Ureter (tissue), 1 donor: ENCODE results near the gene SEPTIN3. TPM values are rescaled to one million over a fixed set of nuclear protein-coding genes. Genes with fewer than 3 reads are reported as not detected.
A peak's percentile ranks its signal among the peaks of the same experiment; 100 is the strongest.

Experiments used
- DNase-seq: peaks from one replicate; pipeline ENCODE4 v3.0.0-alpha.2; 2020; ENCODE audit warnings: low spot score
- total RNA-seq: library from RNA; stranded (reverse); gene quantifications from one replicate; pipeline ENCODE4 v1.2.4, GENCODE V29; 2023
- donor health status: DM: yes; HTN: yes; CAD: no.

SEPTIN3 gene
- total RNA-seq, 1 donor from 2014 or later, result 0.99 TPM

DNA sequence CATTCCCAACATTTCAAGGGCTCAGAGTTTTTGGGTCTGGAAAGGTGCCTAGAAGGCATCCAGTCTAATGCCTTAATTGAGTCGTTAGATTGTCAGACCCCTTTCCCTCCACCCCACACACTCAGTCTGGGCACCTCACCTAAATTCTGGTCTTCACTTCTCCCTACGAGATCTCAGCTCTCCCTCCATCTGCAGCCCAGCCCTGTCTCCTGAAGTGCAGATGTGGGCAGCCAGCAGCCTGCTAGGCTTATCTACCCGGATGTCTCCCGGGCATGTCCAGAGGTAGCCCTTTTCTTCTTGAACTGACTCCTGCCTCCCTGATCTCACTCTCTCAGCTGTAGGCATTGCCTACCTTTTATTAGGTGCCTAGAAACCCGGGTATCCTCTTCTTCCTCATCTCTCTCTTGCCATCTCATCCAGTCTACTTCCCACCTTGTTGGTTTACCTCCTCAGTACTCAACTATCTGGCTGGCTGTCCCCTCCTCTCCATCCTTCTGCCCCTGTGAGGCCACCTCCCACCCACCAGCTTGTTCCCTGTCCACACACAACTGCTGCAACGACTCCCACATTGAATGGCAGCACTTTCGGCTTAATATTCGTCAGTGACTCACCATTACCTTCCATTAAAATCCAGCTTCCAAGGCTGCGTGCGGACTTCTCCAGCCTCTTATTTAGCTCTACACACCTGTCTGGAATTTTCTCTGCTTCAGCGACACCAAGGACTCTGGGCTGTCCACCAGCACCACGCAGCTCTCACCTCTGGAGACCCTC lies 6.2 kb downstream of the SEPTIN3 start:
- no peak for DNase-seq

DNA sequence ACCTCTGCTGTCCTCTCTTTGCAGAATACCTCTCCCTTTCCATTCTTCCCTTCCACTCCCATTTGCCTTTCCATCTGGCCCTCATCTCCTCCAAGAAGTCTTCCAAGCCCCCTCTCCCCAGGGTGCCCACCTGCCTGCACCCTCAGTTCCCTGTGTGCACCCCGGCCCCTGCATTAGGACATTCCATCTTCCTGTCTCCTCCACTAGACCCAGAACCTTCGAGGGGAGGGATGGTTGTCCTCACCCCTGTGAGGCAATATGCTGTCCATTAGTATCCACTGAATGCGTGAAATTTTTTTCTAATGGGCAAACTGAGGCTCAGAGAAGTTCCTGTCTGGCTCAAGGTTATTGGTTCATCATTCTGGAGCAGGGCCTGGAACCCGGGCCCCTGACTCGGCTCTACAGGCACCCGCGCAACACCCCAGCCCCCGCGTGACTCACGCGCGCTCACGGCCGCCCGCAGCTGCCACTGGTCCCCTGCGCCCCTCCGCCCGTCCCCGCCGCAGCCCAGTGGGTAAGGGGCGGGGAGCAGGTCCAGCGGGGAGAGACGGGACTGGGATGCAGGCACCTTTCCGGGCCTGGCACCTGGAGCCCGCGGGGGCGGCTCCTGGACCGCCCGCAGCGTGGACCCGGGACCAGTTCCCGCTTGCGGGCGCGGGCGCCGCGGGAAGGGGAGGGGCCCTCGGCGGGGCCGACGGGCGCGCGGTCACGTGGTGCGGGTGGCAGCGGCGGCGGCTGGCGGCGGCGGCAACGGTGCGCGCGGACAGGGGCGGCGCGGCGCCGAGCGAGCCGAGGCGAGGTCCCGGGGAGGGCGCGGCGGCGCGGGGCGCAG lies 7.0 kb downstream of the SEPTIN3 start:
- DNase-seq, result no peak

DNA sequence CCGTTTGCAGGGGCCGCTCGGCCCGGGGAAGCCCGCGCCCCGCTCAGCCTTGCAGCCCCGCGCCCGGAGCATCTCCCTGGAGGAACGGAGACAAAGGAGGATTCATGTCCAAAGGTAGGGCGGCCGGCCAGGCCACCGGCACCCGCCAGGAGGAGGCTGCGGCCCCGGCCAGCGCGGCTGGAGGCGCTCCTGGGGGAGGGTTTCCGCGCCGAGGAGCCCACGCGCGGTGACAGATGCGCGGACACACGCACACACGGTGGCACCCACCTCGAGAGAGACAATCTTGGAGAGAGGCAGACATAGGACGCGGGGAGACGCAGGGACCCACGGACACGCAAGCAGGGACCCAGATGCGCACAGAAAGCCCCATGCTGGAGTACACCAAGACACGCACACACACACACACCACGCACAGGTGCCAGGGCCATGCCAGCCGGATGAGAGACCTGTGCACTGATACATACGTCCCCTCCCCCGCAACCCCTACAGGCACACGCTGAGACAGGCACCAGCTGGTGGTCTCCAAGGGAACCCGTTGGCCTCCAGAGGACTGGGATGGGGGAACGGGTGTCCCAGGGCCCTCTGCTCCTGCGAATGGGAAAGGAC lies 7.8 kb downstream of the SEPTIN3 start:
- DNase-seq, result no peak

DNA sequence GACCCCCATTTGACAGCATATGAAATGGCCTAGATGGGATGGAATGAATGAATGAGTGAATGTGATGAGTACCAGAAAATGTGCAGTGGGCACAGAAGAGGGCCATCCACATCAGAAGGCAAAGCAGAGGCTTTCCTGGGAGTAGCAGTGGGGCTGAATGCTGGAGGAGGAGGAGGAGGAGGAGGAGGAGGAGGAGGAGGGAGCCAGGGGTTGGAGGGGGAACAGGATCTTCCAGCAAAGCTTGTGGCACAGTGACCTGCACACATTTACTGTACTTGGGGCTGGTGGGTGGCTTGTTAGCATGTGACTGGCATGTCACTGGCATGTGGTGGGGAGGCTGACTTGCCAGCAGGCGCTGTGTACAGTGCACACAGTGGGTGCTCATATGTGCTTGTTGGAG lies 9.5 kb downstream of the SEPTIN3 start:
- no peak for DNase-seq

DNA sequence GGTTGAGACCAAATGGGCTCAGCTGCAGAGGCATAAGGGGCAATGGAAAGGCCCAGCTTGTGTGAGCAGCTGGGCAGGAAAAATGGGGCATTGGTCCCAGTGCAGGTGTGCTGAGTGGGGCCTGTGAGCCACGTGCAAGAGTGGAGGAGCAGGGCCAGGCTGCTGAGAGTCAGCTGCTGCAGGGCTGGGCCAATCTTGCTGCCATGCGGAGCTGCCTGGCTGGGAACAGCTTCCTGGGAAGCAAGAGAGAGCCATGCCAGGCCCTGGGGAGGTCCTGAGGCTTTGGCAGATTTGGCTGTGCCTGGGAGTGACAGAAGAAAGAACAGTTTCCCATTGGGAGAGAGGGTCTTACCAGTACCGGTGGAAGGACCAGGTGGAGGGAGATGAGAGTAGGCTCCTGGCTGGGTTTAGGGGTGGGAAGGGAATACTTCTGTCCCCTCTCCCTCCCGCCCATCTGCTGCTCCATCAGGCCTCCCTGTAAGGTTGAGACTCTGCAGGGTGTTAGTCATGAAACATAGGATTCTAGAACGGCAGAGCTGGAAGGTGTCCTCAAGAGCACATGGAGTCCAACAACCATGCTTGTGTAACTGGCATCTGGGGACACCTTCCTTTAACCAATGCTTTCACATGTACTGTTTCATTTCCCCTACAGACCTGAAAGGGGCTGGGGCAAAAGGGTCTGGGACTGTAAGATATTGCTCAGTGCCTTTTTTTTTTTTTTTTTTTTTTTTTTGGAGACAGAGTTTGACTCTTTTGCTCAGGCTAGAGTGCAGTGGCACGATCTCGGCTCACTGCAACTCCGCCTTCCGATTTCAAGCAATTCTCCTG lies 10.4 kb downstream of the SEPTIN3 start:
- no peak for DNase-seq

DNA sequence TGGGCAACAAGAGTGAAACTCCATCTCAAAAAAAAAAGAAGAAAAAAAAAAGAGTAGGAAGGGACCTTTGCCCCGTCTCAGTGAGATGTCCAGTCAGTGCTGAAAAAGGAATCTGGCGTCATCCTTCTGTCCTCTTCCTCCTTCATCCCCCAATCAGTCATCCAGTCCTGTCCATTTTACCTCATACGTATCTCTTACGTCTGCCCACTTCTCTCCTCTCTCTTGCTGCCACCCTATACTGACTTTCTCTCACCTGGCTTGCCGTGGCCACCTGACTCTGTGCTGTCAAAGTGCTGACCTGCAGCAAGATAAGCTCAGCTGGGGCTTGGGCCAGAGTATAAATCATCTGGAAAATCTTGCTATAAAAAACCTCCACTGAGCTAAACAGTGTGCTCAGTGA lies 13.6 kb downstream of the SEPTIN3 start:
- DNase-seq, result no peak

DNA sequence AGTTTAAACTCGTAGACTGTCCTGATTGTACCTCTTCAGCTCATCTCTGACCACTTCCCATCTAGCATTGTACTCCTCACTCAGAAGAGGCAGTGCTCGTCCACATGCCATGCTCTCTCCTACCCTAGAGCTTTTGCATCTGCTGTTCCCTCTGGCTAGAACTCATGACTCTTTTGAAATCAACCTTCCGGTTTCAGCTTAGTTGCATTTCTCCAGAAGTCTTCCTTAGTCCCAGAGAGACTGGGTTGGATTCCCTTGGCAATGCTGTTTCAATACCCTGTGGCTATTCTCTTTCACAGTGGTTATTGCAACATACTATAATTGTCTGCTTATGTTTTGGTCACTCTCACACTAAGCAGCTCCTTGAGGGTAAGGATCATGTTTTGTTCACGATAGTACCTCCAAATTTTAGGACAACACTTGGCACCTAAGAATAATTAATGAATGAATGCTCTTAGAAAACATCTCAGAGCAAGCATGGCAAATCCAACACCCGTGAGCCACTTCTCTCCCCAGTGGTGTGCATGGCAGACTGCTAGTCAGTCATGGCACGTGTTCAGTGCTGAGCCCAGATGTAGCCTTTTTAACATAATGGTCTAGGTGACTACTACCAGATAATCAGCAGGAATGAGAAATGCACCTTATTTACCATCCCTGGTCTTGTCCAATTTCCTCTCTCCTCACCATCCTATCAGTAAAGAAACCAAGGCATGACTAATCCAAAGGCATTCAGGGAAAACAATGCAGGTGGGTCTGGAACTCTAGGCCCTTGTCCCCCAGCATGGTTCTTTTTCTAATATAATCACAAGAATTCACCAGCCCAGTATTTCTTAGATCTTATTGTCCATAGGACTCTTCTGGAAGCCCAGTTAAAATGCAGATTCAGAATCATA lies 14.5 kb downstream of the SEPTIN3 start:
- DNase-seq, result no peak

DNA sequence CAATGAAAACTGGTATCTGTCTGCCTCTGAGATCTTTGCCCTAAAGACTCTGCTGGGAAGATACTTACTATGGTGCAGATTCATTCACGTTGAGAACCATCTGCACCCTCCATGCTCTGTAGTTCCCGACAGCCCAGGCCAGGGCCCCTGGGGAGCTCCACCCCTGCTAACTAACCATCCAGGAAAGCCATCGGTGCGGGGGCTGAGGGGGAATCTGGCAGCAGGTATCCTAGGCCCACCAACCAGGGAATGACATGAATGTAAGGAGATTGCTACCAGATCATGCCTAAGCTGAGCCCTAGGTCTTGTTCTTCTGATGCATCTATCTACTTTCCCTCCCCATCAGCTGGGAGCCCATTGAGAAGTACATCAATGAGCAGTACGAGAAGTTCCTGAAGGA lies 18.0 kb downstream of the SEPTIN3 start:
- no peak for DNase-seq

DNA sequence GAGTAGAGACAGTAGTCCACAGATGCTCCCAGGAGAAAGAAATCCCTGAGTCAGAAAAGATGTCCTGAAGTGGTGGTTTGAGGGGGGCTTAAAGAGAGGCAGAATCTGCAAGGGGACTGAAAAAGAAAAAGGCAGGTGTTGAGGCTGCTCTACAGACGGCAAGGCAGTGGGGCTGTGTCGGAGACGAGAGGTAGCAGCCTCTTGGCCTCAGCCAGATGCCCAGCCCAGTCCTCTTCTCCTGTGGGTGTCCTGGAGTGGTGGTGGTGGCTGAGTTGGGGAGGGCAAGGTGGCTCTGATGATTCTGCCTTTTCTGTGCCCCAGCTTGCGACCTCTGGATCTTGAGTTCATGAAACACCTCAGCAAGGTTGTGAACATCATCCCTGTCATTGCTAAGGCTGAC lies 20.0 kb downstream of the SEPTIN3 start:
- DNase-seq, result no peak

DNA sequence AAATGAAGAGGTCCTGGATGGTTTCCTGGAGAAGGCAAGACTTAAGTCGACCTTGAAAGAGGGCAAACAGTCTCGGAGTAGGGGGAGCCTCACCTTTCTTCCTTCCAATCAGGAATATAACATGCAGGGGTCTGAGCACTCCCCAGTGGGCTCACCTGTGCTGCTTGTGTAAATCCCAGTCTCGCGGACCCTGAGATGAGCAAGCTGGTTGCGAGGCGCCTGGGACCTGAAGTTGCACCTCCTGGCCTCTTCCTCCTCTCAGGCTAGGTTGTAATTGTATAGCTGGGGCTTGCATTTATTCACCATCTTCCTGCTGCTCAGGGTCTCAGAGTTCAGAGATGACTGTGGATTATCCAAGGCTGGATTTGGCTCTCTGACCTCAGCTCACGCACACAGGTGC lies 21.9 kb downstream of the SEPTIN3 start:
- DNase-seq, result no peak

DNA sequence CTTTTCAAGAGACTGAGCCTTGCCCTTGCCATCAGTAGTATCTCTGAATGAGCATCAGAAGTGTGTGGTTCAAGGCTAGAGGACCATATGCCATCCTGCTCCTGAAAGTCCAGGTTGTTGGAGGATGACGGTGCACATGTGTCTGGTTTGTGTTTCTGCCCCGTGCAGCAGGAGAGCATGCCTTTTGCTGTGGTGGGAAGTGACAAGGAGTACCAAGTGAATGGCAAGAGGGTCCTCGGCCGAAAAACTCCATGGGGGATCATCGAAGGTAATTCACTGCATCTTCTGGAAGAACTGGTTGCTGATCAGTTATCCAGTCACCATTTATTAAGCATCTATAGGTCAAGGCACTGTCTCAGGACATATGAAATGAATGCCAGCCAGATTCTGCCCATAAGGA lies 23.3 kb downstream of the SEPTIN3 start:
- no peak for DNase-seq

DNA sequence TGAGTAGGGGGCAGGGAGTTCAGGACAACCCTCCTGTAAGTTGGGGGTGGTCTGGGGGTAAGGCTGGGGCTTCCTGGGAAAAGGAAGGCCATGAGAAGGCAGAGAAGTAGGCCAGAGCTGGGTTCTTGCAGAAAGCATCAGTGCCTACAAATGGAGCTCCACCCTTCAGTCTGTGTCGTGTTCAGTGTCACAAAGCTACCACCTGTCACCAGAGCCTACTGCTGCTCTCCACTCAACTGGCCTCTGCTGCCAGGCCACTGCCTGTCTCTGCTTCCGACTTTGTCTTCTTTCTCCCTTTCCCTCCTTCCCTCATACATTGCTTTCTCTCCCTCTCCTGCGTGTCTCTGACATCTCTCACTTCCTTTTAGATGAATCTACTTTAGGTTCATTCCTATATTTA lies 26.0 kb downstream of the SEPTIN3 start:
- DNase-seq, result no peak

DNA sequence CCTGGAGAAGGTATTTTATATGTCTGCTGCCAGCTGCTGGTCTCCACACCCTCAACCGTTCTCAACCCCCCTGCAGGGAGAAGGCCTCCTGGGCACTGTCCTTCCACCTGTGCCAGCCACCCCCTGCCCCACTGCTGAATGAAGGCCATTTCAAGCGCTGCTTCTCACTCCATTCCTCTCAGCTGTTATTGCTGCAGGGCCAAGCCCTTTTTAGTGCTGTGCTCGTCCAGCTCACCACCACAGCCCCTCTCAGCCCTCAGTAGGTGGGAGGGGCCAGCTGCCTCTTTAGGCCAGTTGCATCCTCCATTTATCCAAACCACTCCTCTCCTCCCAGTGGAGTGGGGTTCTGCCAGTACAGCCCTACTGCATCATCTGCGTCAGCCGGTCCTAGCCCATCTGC lies 27.6 kb downstream of the SEPTIN3 start:
- no peak for DNase-seq

DNA sequence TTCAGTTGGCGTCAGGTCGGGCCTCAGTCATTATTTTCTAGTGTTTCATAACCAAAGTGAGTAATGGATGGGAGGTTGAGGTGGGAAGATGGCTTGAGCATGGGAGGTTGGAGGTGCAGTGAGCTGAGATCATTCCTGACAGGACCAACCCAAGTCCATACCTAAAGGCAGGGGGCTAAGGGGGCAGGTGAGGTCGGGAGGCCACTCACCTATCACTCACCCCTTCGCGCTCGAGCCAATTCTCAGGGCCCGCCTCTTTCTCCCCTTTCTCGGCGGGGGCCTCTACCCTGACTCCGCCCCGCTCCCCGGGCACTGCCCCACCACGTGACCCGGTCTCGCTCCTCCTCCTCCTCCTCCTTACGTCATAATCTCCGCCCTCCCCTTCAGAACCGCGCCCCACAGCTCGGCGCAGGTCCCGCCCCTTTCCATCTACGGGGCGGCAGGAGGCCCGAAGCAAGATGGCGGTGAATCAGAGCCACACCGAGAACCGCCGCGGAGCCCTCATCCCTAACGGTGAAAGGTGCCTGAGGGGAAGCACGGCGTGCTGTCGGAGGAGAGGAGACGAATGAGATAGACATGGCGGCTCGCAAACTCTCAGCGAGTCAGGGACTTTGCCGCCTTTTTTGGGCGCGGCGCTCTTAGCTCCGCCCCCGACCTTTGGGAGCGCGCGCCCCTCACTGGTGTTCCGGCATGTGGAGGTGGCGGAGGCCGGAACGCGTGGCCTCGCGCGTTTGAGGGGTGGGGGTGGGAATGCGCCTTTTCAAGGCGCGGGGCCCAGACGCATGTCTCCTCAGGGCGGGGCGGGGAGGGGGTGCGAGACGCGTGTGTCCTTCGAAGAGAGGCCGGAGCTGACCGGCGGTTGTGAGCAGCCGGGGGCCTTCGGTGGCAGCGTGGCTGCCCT lies 29.4 kb downstream of the SEPTIN3 start, which contains the start of gene WBP2NL:
WBP2NL (plus strand) TSS at position 428 of the 901 bp plus-strand sequence; CDS start at position 459, 31 bp downstream.
- DNase-seq, result peak; percentile 92

DNA sequence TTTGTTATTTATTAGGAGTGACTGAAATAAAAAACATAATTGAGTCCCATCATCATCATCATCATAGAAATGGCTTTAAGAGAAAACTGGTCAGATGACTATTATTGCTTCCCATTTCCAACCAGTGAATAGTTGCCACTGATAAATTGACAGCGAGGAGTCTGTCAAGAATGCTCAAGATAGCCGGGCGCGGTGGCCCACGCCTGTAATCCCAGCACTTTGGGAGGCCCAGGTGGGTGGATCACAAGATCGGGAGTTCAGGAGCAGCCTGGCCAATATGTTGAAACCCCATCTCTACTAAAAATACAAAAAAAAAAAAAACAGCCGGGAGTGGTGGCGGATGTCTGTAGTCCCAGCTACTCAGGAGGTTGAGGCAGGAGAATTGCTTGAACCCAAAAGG lies 31.2 kb downstream of the SEPTIN3 start:
- no peak for DNase-seq

DNA sequence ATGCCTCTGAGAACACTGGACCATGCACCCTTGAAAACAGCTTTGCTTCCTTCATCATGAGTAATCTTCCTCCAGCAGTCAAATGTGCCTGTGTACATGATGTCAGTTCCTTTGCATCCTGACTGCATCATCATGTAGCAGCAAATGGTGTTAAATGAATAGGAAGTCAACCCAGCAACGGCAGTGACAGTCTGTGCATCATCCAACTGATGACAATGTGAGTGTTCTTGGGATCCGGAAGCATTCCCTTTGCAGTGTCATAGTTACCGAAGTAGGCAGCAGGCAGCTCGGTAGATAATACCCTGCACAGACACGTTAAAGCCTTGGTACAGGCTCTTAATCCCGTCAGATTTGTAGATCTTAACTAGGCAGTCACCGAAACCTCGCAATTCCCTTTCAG lies 31.9 kb downstream of the SEPTIN3 start:
- DNase-seq, result no peak

DNA sequence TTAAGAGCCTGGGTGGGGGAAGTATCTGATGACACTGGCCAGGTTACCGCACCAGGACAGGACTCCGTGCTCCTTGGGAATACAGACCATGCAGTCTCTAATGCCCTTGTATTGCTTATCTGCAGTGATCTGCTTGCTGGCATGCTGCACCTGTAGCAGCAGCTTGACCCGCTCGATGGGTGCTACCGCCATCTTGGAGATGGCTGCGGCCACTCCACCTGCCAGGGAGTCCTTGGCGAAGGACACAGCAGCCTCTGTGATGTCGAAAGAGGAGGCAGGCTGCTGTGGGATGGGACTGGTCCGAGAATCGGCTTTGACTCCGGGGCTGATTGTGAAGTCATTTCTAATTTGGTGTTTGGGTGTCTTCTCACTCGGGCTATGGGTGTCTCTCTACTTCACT lies 32.5 kb downstream of the SEPTIN3 start:
- no peak for DNase-seq

DNA sequence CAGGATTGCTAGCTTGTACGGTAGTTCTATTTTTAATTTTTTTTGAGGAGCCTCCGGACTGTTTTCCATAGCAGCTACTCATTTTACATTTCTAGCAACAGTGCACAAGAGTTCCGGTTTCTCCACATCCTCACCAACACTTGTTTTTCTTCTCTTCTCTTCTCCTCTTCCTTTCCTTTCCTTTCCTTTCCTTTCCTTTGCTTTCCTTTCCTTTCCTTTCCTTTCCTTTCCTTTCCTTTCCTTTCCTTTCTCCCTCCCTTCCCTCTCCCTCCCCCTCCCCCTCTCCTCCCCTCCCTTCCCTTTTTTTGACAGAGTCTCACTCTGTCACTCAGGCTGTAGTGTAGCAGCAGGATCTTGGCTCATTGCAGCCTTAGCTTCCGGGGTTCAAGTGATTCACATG lies 38.7 kb downstream of the SEPTIN3 start:
- no peak for DNase-seq

DNA sequence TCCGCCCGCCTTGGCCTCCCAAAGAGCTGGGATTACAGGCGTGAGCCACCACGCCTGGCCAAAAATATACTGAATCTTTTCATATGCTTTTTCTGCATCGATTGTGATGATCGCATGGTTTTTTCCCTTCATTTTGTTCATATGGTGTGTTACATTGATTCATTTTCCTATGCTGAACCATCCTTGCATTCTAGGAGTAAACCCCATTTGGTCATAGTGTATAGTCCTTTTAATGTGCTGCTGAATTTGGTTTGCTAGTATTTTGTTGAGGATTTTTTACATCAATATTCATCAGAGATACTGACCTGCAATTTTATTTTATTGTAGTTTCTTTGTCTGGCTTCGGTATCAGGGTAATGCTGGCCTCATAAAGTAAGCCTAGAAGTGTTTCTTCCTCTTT lies 41.5 kb downstream of the SEPTIN3 start:
- DNase-seq, result no peak

DNA sequence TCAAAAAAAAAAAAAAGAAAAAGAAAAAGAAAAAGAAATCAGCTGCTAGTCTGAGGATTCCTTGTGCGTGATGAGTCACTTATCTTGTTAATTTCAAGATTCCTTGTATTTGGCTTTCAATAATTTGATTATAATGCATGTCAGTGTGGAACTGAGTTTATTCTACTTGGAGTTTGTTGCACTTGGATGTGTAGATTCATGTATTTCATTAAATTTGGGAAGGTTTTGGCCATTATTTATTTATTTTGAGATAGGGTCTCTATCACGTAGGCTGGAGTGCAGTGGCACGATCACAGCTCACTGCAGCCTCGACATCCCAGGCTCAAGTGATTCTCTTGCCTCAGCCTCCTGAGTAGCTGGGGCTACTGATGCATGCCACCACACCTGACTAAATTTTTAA lies 44.1 kb downstream of the SEPTIN3 start:
- DNase-seq, result no peak
